ENCODE data around the gene FBXO7.

FBXO7 gene

DNA sequence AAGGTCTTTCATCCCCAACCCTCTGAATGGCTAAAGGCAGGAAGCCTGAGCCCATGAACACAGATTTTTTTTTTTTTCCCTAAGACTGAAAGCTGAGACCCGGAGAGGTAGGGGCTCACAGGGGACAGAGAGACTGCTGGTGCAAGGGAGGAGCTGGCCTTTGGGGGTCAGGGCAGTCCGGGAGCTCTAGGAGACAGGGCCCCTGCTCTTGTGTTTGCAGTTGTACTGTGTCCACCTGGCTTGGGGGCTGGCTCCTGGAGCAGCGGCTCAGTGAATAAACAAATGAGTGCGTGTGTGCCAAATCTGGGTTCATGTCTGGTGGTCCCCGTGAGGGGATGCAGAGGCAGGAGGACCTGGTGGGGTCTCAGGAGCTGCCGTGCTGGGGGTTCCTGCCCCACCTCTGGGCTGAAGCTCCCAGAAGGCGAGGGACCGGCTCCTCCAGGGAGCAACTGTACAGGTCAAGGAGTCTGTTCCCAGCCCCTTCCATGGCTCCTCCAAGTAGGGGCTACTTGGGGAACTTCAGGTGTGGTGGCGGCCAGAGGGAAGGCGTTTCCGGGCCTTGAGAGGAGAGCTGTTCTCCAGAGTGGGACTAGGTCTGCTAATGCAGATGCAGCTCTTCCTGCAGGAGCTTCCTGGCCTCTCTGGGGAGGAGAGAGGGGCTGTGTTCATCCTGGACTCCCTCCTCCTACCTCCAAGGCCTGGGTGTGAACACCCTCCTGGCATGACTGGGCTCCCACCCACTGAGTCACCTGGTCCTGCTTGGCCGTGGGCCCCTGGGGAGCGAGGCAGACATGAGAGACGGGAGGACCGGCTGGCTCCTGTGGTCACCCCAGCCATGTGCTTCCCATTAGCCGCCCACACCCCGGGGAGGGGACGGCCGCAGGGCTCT lies 57.6 kb downstream of the FBXO7 start:
- no peak for DNase-seq (ENCODE audit: low read depth in 2 of 2)

DNA sequence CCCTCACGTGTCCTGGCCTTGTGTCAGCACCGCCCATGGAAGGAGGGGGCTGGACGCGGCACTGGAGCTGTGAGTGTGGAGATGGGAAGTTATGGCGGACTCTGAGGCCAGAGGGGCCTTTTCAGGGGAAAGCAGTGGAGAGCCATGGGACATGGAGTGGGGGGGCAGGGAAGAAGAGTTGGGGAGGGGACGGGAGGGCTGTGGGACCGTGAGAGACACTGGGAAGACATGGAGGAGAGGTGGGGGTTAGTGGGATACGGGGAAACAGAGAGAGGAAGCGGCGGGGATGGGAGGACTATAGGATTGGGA lies 58.2 kb downstream of the FBXO7 start:
- no peak for DNase-seq (ENCODE audit: low read depth in 2 of 2)

DNA sequence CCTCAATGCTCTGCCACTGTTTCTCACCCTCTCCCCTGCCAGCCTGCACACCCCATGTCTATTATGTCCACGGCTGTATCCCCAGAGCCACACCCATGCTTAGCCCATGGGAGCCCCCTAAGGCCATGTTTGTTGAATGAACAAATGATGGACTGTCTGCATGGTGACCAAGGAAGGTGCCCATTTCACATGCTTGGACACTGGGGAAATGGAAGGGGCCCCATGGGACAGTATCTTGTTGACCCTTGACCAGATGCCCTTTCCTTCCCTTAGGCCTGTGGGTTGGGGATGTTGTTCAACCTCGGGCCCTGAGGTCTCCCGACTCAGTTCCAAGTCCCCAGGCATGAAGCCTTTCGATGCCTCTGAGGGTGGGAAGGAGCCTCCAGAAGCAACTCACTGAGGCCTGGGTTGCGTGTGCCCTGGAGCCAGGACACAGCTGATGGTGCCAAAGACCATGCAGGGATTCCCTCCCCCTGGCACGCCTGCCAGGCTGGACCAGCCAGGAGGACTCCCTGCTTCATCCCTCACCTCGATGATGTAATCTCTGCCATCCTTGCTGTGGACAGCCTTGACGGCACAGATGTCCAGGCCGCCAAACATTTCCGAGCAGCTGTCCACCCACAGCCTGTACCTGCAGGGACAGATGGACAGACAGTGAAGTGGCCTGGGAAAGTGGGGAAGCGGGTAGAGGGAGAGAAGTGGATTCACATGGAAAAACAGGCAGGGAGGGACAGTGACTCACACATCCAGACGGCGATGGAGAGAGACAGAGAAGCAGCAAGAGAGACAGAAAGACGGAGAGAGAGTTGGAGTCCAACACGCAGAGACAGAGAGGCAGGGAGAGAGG lies 58.9 kb downstream of the FBXO7 start:
- DNase-seq (ENCODE audit: low read depth in 2 of 2) = no peak

DNA sequence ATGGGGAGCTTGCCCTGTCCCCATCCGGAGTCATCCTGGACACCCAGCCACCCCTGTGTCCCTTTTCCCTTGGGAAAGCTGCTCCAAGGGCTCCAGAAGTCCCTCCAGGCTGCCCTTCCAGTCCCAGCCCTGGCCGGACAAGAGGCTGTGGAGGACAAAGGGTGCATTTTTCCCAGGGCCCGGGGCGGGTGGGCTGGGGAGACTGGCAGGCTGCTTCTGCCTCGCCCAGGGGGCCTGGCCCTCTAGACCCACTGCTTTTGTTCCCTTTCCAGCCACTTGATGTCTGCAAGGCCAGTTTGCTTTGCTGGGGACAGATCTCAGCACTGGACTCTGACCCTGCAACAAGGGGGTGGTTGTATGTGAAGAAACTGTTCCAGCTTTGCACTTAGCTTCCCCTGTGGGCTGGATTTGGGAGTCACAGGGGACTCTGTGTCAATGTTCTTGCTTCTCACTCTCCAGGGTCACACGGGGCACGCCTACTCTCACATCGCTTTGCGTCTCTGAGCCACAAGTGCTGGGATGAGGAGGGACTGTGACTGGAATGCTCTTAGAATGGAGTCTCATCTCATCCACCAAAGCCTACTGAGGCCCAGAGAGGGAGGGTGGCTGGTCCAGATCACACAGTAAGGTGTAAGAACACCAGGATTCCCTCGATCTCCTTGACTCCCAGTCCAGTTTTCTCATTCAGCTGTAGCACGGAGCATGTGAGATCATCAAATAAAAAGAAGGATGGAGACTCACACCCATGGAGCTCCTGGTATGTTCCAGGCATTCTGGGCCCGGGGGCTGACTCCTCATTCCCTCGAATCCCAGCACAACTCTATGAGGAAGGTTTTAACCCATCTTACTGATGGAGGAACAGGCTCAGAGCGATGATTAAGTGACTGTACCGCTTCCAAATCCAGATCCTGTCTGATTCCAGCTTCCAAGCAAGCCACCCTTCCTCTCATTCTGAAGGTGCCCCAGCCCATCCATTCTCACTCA lies 59.9 kb downstream of the FBXO7 start:
- no peak for DNase-seq (ENCODE audit: low read depth in 2 of 2)

DNA sequence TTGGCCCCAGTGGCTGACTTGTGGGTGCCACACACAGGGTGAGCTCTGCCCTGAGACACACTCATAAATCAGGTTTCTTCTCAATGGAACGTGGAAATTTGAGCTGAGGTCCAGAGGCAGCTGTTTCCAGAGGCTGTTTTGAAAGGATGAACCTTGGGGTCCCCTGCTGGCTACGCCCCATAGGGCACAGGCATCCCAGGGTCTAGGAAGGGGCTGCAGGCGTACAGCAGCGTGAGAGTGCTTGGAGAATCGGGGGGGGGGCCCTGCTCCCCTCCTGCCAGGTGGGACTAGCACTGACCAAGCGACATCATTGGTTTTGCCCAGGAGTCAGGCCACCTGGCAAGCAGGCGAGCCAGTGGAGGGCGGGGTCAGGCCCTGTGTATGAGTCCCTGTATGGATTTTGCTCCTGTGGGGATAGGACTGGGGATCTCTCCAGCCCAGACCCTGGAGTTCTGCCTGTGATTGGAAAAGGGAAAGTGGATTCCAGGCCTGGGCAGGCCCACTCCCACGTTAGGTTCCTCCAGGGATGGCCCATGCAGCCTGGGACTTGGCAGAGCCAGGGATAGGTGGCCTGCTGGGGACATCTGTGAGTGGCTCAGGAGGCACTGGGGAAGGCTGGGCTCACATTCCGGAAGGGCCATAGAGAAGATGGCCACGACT lies 61.0 kb downstream of the FBXO7 start:
- no peak for DNase-seq (ENCODE audit: low read depth in 2 of 2)

DNA sequence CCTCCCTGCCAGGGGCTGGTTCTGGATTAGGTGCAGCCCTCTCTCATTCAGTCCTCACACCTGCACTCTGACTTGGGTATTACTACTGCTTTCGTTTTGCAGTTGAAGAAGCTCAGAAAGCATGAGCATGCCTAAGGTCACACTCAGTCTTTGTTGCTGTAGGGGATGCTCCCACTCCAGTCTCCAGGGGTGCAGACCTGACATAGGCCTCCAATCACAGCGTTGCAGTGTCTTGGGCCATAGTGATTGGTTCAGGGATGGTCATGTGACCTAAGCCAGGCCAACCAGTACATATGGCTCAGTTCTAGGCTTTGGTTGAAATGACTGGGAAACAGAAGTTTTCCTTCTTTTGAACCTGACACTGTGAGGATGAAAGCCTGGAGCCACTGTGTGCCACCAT lies 61.7 kb downstream of the FBXO7 start:
- no peak for DNase-seq (ENCODE audit: low read depth in 2 of 2)

DNA sequence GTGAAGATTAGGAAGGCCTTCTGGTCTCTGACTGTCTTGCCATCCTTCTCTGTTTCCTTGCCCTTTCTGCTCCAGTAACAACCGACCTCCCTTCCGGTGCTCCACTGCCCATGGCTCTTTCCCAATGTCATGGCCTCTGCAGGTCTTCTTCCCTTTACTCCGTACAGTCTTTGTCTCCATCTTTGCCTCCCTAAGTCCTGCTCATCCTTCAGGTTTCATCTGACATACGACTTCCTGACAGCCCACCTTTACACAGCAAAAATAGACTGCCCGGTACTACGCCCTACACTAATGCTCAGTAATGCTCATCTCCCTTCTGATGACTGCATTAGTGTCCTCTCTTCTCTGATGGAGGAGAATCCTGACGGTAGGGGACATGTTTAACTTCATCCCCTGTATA lies 63.9 kb downstream of the FBXO7 start:
- DNase-seq (ENCODE audit: low read depth in 2 of 2) = no peak

DNA sequence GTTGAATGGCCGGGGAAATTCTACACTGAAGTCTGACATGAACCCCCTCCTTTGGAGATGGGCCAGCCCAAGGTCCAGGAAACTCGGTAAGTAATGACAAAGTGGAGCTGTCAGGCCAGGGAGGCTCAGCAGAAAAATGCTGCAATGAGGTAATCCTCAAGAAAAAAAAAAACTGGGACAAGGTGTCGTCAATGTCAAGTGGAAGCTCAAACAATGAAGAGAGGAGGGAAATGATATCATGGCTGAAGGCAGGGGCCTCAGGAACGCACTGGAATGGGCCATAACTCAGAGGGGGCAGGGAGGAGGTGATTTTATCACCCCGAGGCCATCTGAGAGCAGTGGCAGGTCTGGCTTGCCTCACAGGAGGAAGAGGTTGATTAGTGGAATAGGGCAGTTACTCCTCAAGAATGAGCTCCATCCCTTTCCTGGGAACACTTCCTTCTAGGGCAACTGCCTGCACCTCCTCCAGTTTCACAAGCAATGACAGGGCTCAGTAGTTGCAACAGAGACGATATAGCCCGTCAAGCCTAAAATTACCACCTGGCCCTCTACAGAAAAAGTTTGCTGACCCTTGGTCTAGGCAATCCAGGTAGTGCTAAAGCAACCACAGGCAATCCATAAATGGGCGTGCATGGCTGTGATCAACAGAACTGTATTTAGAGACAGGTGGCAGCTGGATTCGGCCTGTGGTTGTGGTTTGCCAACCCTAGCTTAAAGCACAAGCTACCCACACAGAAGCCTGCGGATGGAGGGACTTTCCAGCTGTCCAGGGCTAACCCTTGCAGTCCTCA lies 65.2 kb downstream of the FBXO7 start:
- no peak for DNase-seq (ENCODE audit: low read depth in 2 of 2)

DNA sequence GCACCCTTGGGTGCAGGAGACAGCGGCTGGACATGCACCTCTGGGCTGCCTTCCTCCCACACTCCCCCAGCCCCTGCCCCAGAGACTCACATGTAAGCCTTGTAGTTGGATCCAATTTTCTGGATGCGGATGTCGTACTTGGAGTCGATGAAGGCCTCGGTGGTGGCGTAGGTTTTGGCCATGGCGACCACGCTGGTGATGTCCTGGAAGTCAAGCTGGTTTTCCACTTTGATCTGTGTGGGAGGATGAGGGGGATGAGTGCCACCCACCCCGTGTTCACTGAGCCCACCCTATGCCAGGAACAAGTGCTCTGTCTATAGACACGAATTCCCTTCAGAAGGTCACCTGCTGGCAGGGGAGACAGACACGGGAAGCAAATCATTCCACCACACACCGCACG lies 66.9 kb downstream of the FBXO7 start:
- no peak for DNase-seq (ENCODE audit: low read depth in 2 of 2)

DNA sequence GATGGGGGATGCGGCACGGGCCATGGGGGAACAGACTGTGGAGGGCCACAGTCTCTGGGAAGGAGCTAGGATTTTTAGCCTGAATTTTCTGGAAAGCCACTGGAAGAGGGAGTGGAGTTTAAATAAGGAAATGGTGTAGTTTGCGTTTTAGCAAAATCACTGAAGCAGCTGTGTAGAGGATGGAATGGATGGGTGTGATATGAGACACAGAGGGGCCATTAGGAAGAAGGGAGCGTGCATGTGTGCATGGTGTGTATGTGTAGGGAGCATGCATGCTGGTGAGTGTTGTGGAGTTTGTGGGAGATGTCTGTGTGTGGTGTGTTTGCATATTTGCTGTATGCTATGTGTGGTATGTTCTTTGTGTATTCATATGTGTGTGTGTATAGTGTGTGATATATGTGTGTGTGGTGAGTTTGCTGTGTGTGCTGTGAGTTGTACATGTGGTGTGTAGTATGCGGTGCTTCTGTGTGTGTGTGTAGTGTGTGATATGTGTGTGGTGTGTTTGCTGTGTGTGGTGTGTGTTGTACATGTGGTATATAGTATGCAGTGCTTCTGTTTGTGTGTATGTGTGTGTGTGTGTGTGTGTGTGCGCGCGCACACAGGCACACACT lies 67.6 kb downstream of the FBXO7 start:
- DNase-seq (ENCODE audit: low read depth in 2 of 2) = no peak

DNA sequence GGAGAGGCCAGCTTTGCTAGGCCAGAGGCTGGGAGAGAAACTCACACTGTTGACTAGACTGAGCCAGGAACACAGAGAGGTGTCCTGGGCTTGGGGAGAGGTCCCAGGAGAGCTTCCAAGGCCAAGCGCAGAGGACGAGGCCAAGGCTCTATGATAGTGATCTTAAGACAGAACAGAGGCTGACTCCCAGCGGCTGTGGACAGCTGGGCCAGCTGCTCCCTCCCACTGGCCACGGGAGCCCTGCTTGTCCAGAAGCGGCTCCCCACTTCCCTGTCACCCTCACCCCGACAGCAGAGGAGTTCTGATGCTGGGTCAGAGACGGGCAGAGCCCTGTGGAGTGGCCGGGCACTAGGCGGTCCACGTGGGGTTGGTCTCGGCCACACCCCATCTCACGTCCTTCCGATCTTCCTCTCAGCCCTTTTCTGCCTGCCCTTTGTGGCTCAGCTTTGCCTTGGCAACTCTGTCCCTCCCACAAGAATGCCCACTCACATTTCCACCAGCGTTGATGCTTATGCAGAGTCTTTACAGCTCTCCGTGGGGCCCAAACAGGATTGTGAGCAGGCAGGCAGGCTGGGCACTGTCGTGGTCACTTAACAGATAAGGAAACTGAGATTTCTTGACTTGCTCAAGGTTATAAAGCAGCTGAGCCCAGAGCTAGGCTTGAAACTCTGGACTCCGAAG lies 68.2 kb downstream of the FBXO7 start:
- no peak for DNase-seq (ENCODE audit: low read depth in 2 of 2)

DNA sequence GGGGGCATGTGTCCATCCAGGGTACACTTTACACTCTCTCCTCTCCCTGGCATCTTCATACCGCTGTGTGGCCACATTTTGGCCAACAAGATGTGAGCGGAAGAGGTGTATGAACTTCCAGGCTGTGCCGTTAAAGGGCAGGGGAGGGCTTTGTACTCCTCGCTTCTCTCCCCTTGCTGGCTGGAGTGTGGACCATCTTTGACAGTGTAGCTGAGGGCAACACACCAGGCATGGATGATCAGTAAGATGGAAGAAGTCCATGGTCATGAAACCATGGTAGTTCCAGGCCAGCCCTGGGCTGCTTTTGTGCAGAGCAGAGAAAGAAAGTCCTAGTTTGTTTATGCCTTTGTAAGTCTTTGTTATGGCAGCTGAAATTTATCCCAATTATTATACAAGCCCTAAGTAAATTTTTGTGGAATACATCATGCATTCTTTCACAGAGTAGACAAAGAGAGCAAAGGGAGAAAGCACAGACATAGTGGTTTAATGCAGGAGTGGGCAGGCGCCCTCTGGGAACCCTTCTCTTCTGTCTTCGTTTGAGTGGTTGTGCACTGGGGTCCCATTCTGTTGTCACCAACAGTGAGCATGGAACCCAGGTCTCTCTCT lies 70.4 kb downstream of the FBXO7 start:
- no peak for DNase-seq (ENCODE audit: low read depth in 2 of 2)

DNA sequence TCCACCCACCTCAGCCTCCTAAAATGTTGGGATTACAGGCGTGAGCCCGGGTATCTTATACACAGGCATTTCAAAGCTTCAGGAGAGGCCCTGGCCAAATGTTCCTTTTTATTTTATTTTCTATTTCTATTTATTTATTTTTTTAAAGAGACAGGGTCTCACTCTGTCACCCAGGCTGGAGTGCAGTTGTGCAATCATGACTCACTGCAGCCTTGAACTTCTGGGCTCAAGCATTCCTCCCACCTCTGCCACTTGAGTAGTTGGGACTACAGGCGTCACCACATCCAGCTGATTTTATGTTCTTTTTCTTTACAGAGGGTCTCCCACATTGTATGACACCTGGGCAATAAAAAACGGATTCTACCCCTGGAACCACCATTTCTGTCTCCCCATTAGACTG lies 71.2 kb downstream of the FBXO7 start:
- no peak for DNase-seq (ENCODE audit: low read depth in 2 of 2)

DNA sequence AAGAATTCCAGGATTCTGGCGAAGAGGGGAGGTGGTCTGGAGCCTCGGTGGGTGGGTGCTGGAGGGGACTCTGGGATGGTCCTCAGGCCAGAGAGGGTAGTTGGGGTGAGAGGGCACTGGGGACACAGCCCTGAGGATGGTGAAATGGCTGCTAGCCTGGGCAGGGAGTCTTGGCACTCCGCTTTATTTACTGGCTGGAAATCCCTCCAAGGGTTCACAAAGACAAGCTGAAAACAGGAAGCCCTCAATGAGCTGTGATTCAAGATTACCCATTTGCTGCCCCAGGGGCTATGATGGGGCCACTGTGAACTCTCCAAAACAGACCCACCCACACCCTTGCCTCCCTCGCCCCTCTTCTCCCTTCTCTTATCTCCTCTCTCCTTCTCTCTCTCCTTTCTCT lies 71.9 kb downstream of the FBXO7 start:
- DNase-seq (ENCODE audit: low read depth in 2 of 2) = no peak

DNA sequence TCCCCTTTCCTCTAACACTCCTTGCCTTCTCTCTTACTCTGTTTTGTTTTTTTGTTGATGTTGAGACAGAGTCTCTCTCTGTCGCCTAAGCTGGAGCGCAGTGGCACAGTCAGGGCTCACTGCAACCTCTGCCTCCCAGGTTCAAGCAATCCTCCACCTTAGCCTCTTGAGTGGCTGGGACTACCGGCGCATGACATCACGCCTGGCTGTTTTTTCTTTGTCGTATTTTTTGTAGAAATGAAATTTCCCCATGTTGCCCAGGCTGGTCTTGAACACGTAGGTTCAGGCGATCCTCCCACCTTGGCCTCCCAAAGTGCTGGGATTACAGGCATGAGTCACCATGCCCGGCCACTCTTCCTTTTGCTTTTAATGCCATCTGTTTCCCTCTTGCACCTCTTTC lies 72.3 kb downstream of the FBXO7 start:
- DNase-seq (ENCODE audit: low read depth in 2 of 2) = no peak

DNA sequence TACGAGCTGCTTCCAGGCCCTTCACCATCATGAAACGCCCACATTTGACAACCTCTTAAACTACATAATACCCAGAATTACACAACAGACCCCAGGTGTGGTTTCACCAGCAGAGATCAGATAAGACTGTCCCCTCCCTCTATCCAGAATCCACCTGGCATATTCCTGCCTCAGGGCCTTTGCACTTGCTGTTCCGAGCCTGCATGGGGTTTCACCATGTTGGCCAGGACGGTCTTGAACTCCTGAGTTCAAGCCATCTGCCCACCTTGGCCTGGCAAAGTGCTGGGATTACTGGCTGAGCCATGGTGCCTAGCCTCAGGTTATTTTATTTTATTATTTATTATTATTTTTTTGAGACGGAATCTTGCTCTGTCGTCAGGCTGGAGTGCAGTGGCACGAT lies 73.4 kb downstream of the FBXO7 start:
- DNase-seq (ENCODE audit: low read depth in 2 of 2) = no peak

Data from stimulated activated CD8-positive, alpha-beta memory T cell treated with anti-CD3 and anti-CD28 coated beads, Interleukin-15, amount 100 ng/mL, for 4 hours (primary cell).